ELF-1 (cell line): ENCODE data around the gene AGXT2.
"Not testable (repeated sequence)": the region's sequence is repeated elsewhere in the genome, so short reads cannot be mapped to it uniquely, and the experiment has no call there.

ENCODE experiments used
- DNase-seq: peaks from one replicate; pipeline ENCODE4 v3.0.0-alpha.2; 2016; ENCODE audit warnings: low read depth, low spot score

AGXT2 gene

GRCh38 chr5:35056686-35057085 lies 8.9 kb upstream of the AGXT2 start:
- no peak for DNase-seq

DNA sequence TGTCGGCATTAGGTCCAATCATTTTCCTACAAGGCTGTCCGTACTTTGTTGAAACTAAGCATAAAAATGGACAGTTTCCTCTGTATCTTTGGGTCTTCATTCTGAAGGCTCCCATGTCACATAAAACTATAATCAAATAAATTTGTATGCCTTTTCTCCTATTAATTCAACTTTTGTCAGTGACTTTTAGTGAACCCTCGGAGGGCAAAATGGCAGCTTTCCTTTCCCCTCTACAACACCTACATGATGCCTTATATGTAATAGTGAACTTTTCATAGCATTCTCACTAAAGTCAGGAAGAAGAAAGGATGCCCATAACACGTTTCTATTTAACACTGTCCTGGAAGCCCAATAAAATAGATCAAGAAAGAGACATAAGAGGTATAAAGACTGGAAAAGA lies 5.1 kb upstream of the AGXT2 start:
- no peak for DNase-seq

DNA sequence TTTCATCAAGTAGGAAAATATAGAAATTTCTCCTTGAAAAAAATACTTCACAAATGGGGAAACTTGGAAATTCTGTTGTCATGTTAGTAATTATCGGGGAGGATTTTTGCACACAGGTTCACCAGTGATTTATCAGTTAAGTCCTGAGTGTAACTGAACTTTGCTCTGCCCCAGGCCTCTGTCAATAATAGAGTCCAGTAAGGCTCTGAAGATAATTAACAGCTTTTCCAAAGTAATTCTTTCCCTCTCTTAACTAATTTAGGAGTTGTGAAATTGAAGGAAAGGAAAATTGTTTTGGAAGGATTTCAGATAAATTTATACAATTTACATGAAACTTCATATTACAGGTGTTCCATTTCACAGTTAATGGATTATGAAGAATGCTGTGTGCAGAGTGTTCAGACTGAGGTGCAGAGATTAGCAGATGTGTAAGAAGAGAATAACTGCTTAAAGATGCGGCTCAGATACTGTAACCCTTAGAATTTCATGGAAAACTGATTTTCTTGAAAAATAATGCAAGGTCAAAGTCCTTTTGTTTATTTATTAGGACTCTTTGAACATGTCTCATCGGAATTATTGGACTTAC lies 2.9 kb upstream of the AGXT2 start:
- no peak for DNase-seq

DNA sequence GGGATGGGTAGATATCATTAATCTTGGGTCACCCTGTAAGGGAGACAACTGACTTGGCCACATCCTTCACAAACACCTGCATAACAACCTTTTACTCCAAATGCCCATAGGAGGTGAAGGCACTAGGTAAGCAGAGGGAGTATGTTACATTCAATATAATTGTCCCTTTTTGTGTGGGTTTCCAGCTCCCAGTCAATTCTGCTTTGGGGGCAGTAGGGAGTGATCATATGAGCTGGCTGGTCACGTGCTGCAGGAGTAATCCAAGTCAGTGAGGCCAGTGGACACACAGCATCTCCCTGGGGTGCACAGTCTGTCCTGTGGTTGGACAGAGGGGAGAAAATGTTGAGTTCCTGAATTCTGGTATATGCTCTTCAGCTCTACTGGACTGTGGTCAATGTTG lies 1.2 kb upstream of the AGXT2 start:
- no peak for DNase-seq

DNA sequence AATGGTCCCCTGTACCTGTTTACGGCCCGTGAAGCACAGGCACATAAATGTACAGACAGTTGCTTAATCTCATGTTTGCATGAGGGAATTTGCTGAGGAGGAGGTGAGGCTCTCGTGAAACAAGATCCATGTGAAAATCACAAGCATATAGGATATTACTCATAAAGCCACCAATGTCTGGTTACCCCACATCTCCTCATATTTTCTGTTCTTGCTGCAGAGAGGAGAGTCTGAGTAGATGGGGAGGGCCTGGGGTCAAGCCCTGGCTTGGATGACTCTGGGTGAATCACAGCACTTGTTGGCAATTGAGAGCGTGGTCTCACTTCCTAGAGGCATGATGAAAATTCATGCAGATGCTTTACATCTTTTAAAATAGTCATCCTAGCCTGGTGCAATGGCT lies 975 bp downstream of the AGXT2 start:
- DNase-seq = no peak

- DNase-seq = no peak
Observed at GRCh38 chr5:35045280-35045679, 2.5 kb downstream of the AGXT2 start.

GRCh38 chr5:35044649-35045048 lies 3.1 kb downstream of the AGXT2 start:
- no peak for DNase-seq

DNA sequence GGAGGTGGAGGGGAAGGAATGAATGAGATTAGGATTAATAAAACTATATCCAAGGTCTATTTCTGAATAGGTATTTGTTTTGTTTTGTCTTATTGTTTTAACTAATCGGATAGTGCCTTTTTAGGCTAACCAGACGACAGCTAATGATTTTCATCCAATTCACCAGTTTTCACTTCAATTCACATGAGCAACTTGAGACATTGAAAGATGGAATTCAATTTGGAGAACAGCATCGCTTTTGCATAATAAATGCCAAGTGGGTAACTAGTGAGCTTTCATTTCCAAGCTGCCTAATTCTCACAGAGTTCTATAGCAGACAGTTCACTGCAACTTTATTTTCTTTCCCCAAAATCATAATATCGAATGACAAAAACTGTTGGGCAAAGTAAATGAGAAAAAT lies 5.0 kb downstream of the AGXT2 start:
- no peak for DNase-seq

GRCh38 chr5:35041261-35041660 lies 6.5 kb downstream of the AGXT2 start:
- no peak for DNase-seq

DNA sequence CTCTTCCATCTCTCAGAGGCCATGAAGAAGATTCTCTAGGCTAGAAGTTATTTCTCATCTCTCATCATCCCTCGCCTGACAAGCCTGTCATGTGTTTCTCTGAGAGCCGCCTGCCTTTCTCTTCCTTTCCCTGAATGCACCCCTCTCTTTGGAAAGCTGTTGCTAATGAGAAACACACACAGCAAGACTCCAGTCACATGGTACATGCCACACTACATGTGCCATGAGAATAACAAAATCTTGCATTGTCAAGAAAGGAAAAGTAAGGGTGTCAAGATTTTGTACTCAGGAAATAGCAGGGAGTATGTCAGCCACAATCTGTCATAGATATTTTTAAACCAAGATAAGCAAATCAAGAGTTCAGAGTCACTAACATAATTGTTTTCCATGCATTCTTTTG lies 8.9 kb downstream of the AGXT2 start:
- DNase-seq = no peak

DNA sequence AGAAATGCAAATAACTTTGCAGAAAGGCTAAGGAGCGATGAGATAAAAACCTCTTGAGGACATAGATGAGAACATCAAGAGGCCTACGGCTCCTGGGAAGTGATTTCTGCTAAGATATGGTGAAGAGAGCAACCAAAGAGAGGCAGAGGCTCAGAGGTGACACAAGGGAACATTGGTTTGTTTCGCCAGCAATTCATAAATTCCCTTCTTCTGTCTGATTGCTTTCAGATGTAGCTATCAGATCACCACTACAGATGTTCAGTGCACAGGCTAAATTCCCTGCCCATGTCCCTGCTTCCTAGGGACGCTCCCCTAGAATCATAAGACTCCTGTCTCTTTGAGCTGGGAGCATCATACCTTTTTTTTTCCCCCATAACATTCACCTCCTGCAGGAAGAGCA lies 11.2 kb downstream of the AGXT2 start:
- no peak for DNase-seq

GRCh38 chr5:35035929-35036328 lies 11.8 kb downstream of the AGXT2 start:
- DNase-seq = not testable (repeated sequence)

GRCh38 chr5:35035271-35035670 lies 12.5 kb downstream of the AGXT2 start:
- DNase-seq = no peak

DNA sequence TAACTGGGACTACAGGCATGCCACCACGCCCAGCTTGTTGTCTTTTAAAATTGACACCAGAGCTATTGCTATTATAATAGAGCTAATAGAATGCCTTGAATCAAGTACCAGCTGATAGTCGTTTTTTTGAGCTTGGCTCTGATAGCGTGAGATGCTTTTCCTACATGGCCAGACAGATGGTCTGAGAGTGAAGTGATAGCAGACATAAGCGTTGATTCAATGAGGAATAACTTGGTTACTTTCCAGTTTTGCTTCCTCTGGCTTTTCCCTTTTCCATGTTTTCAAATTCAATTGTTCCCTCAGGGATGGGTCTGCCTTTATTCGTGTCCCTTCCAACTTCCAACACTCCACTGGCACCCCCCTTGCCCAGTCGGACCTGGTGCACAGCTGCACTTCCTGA lies 15.4 kb downstream of the AGXT2 start:
- no peak for DNase-seq

DNA sequence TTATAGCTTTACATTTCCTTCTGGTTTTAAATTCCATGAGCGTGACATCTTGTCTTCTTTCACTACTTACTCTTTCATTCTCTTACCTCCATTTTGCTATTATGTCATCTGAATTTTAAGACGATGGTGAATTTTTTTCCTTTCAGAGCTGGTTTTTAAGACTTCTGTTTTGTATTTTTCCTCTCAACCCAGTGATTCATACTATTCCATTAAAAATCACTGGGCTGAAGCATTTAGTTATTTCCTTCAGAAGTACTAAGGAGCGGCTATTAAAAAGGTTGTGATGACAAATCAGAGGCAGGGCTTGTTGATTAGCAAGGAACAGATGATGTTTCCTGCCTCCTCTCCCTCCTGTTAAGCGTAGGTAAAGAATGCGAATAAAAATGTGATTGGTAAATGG lies 16.5 kb downstream of the AGXT2 start:
- no peak for DNase-seq

- no peak for DNase-seq
Observed at GRCh38 chr5:35030426-35031100, 17.2 kb downstream of the AGXT2 start.

- DNase-seq = no peak
Observed at GRCh38 chr5:35029333-35029732, 18.4 kb downstream of the AGXT2 start.

GRCh38 chr5:35026941-35027340 lies 20.8 kb downstream of the AGXT2 start:
- DNase-seq = no peak

- no peak for DNase-seq
Observed at GRCh38 chr5:35026280-35026840, 21.4 kb downstream of the AGXT2 start.

GRCh38 chr5:35024911-35025510 lies 22.7 kb downstream of the AGXT2 start:
- DNase-seq = no peak

- DNase-seq = no peak
Observed at GRCh38 chr5:35023391-35024178, 24.2 kb downstream of the AGXT2 start.
